Upper lobe of left lung (tissue), 4 donors: ENCODE measurements around the gene LRRN2.

Source experiments
- CTCF ChIP-seq, 6 experiments: fragments of 450-650 bp in 4 of 6; fragments of 200-600 bp in 2 of 6; sonication (generic) in 2 of 6; IDR thresholded peaks; one replicate each; pipeline ENCODE4 v1.5.1; 2016 to 2019; ENCODE audit warnings: antibody characterized with exemption in 6 of 6
- EP300 ChIP-seq, 4 donors: sonication (generic); formaldehyde crosslinking; IDR thresholded peaks; one replicate each; pipeline ENCODE4 v1.5.1; 2017; ENCODE audit warnings: antibody characterized with exemption in 4 of 4, control low read depth in 2 of 4
- POLR2A ChIP-seq, 4 donors: fragments of 450-650 bp; IDR thresholded peaks; one replicate each; pipeline ENCODE4 v1.5.1; 2016 to 2017; ENCODE audit warnings: antibody characterized with exemption in 4 of 4, mild to moderate bottlenecking in 2 of 4
- POLR2AphosphoS5 ChIP-seq, 2 donors: sonication (generic); formaldehyde crosslinking; IDR thresholded peaks; one replicate each; pipeline ENCODE4 v1.5.1; 2017; ENCODE audit warnings: antibody characterized with exemption in 2 of 2

GRCh38 chr1:204574865-204575163 is 110.7 kb downstream of the LRRN2 start:
- TF ChIP-seq CTCF (IDR thresholded peaks at IDR 0.05) (no peak), POLR2AphosphoS5 (IDR thresholded peaks at IDR 0.05) (no peak), EP300 (IDR thresholded peaks at IDR 0.05) (no peak), POLR2A (IDR thresholded peaks at IDR 0.05) (no peak)
